K562 (cell line): ENCODE results near the gene ATP6V0D1. TPM values are rescaled to one million over a fixed set of nuclear protein-coding genes. Genes with fewer than 3 reads are reported as not detected.

ENCODE experiments used
- ATAC-seq: fragments of 200-7000 bp; cut with Tn5 transposase; 3 replicates; pipeline ENCODE4 v1.9.1; 2020; ENCODE audit warnings: moderate library complexity
- BruUV-seq: library from RNA; stranded (reverse); fragments of 400-500 nt; replicated peaks from 2 replicates; lab custom pipeline; 2021; lab: Mats Ljungman, UMichigan
- CTCF ChIA-PET: fragments of 300-600 bp; formaldehyde crosslinking; extraction: SDS; loops from one replicate; lab custom pipeline; 2021; ENCODE audit warnings: low intra/inter-chr PET ratio; lab: Yijun Ruan, JAX
- POLR2A ChIA-PET: fragments of 300-600, 350-650 bp; sonication (Branson Sonifier 250); formaldehyde crosslinking; extraction: SDS; loops from one replicate; lab custom pipeline; 2021; ENCODE audit warnings: antibody characterized with exemption, inconsistent platforms; lab: Yijun Ruan, JAX
- DNase-seq, 4 experiments: peaks; one replicate each; pipeline versions ENCODE4 v3.0.0 to v3.0.0-alpha.2; 2011 to 2018; ENCODE audit warnings: low spot score in 3 of 4, mixed read lengths in 3 of 4; ENCODE audit errors: extremely low read depth in 1 of 4
- FAIRE-seq: peaks from 2 replicates; lab custom pipeline; 2011; peaks lifted over from hg19 to GRCh38; lab: Jason Lieb, UNC
- H2AFZ ChIP-seq: 2 replicates; pipeline ENCODE4 v1.6.0; 2011; ENCODE audit warnings: low read depth, low read length, control low read depth, inconsistent platforms
- H3K27ac ChIP-seq: fragments of 200-600 bp; 3 replicates; pipeline ENCODE4 v1.8.0; 2011; ENCODE audit warnings: low read depth, mild to moderate bottlenecking, control low read depth, inconsistent platforms, low read length, moderate library complexity, mixed read lengths; ENCODE audit errors: extremely low read depth
- H3K27me3 ChIP-seq, 2 experiments: fragments of 300-600 bp in 1 of 2; 2 replicates in 1 of 2; 3 replicates in 1 of 2; pipeline versions ENCODE4 v1.6.0 to v1.8.0; 2011; ENCODE audit warnings: inconsistent platforms in 2 of 2, low read length in 2 of 2, mild to moderate bottlenecking in 1 of 2, mixed read lengths in 1 of 2, moderate library complexity in 1 of 2; ENCODE audit not compliant: control insufficient read depth in 2 of 2, insufficient read depth in 2 of 2
- H3K36me3 ChIP-seq: fragments of 300-600 bp; 3 replicates; pipeline ENCODE4 v1.8.0; 2011; ENCODE audit warnings: mild to moderate bottlenecking, low read length, inconsistent platforms; ENCODE audit not compliant: control insufficient read depth, insufficient read depth
- H3K4me1 ChIP-seq, 2 experiments: fragments of 200-600 bp in 1 of 2; replicated peaks in 1 of 2; 2 replicates in 1 of 2; 3 replicates in 1 of 2; pipeline versions ENCODE4 v1.5.1 to v1.8.0; 2011; ENCODE audit warnings: inconsistent platforms in 2 of 2, low read length in 2 of 2, mild to moderate bottlenecking in 1 of 2, mixed read lengths in 1 of 2, moderate library complexity in 1 of 2; ENCODE audit not compliant: control insufficient read depth in 2 of 2, insufficient read depth in 2 of 2
- H3K4me2 ChIP-seq: 2 replicates; pipeline ENCODE4 v1.6.1; 2011; ENCODE audit warnings: low read length, control low read depth, inconsistent platforms, mixed read lengths; ENCODE audit not compliant: insufficient read depth
- H3K4me3 ChIP-seq: fragments of 200-600 bp; sonication (generic), shearing (Covaris generic); 2 replicates; pipeline ENCODE4 v1.5.1; 2016; ENCODE audit warnings: control low read depth, inconsistent platforms
- H3K79me2 ChIP-seq: fragments of 200-600 bp; 3 replicates; pipeline ENCODE4 v1.8.0; 2011; ENCODE audit warnings: low read length, inconsistent platforms; ENCODE audit not compliant: control insufficient read depth, insufficient read depth
- H3K9ac ChIP-seq, 2 experiments: 2 replicates each; pipeline versions ENCODE4 v1.6.0 to v1.6.1; 2011; ENCODE audit warnings: low read depth in 2 of 2, low read length in 2 of 2, control low read depth in 1 of 2, inconsistent platforms in 1 of 2, mild to moderate bottlenecking in 1 of 2, mixed read lengths in 1 of 2; ENCODE audit not compliant: insufficient read depth in 1 of 2
- H3K9me1 ChIP-seq: one replicate; pipeline ENCODE4 v1.6.0; 2011; ENCODE audit warnings: inconsistent platforms, mild to moderate bottlenecking, low read length, moderate library complexity; ENCODE audit not compliant: control insufficient read depth, insufficient read depth
- H3K9me3 ChIP-seq: replicated peaks from 2 replicates; pipeline ENCODE4 v1.5.1; 2011; ENCODE audit warnings: low read depth, low read length, inconsistent platforms; ENCODE audit not compliant: control insufficient read depth, insufficient read depth
- H4K20me1 ChIP-seq: replicated peaks from 2 replicates; pipeline ENCODE4 v1.6.1; 2011; ENCODE audit warnings: low read length, inconsistent platforms, mixed read lengths; ENCODE audit not compliant: control insufficient read depth, insufficient read depth
- ARHGAP35 ChIP-seq: fragments of 450-650 bp; IDR thresholded peaks from 2 replicates; pipeline ENCODE4 v1.6.1; 2018; ENCODE audit not compliant: partially characterized antibody
- ARID4B ChIP-seq: sonication (generic); formaldehyde crosslinking; IDR thresholded peaks from 2 replicates; pipeline ENCODE4 v1.8.0; 2022; ENCODE audit warnings: mild to moderate bottlenecking, missing genetic modification reagents
- MBD2 ChIP-seq: sonication (generic); IDR thresholded peaks from 2 replicates; pipeline ENCODE4 v1.6.1; 2016; ENCODE audit warnings: low read depth, borderline replicate concordance
- MEF2D ChIP-seq: conservative IDR thresholded peaks from 2 replicates; pipeline ENCODE4 v1.6.1; 2016; ENCODE audit warnings: low read depth, missing genetic modification characterization, missing compliant biosample characterization
- NBN ChIP-seq: fragments of 450-650 bp; IDR thresholded peaks from 2 replicates; pipeline ENCODE4 v1.6.1; 2016; ENCODE audit warnings: low read depth, mild to moderate bottlenecking
- NCOA2 ChIP-seq, 2 experiments: fragments of 450-650 bp; IDR thresholded peaks; 2 replicates each; pipeline ENCODE4 v1.6.1; 2018; ENCODE audit warnings: mild to moderate bottlenecking in 2 of 2, moderate library complexity in 1 of 2; ENCODE audit not compliant: partially characterized antibody in 2 of 2
- NELFE ChIP-seq: IDR thresholded peaks from 2 replicates; pipeline ENCODE4 v1.6.1; 2011; ENCODE audit warnings: mild to moderate bottlenecking; ENCODE audit not compliant: insufficient read depth, insufficient read length
- NFATC3 ChIP-seq: fragments of 450-650 bp; IDR thresholded peaks from 2 replicates; pipeline ENCODE4 v1.6.1; 2017; ENCODE audit warnings: mild to moderate bottlenecking
- RBM34 ChIP-seq: fragments of 200-400 bp; formaldehyde crosslinking; IDR thresholded peaks from 2 replicates; pipeline ENCODE4 v1.6.1; 2018; ENCODE audit warnings: low read length, borderline replicate concordance; ENCODE audit not compliant: insufficient read depth
- SETDB1 ChIP-seq: IDR thresholded peaks from one replicate; pipeline ENCODE4 v1.6.1; 2012; ENCODE audit warnings: low read length, control low read depth, inconsistent platforms
- SMC3 ChIP-seq: conservative IDR thresholded peaks from 2 replicates; pipeline ENCODE4 v1.6.1; 2011; ENCODE audit warnings: low read depth, low read length, improper control_type of control experiment; ENCODE audit not compliant: insufficient read depth
- ZC3H4 ChIP-seq: sonication (generic); formaldehyde crosslinking; IDR thresholded peaks from 2 replicates; pipeline ENCODE4 v1.9.0; 2021; ENCODE audit warnings: missing genetic modification reagents, borderline replicate concordance
- ZHX1 ChIP-seq: fragments of 150-350 bp; conservative IDR thresholded peaks from 2 replicates; pipeline ENCODE4 v1.6.1; 2014; ENCODE audit warnings: low read length
- ZNF324 ChIP-seq: fragments of 250-450 bp; sonication (Bioruptor Pico); IDR thresholded peaks from 2 replicates; pipeline ENCODE4 v1.4.0; 2020; ENCODE audit warnings: mild to moderate bottlenecking
- ZNF431 ChIP-seq: sonication (generic); formaldehyde crosslinking; IDR thresholded peaks from 2 replicates; pipeline ENCODE4 v1.8.0; 2022; ENCODE audit warnings: mild to moderate bottlenecking, missing genetic modification reagents
- ZNF778 ChIP-seq: fragments of 450-650 bp; formaldehyde crosslinking; IDR thresholded peaks from 2 replicates; pipeline ENCODE4 v1.4.0; 2020; ENCODE audit warnings: mild to moderate bottlenecking, moderate library complexity
- ZZZ3 ChIP-seq: fragments of 450-650 bp; IDR thresholded peaks from 2 replicates; pipeline ENCODE4 v1.6.1; 2016; ENCODE audit warnings: antibody characterized with exemption, mild to moderate bottlenecking, moderate library complexity
- WGBS: fragments of 100-300 bp; shearing (Covaris generic); methylation state at CpG from one replicate; pipeline ENCODE4 v1.1.6; 2016; ENCODE audit warnings: low coverage, mixed read lengths; ENCODE audit not compliant: insufficient coverage; ENCODE audit errors: missing lambda C conversion rate; 5-methylcytosine and 5-hydroxymethylcytosine counted together
- in situ Hi-C: fragments of 300-500 bp; cut with MboI; formaldehyde crosslinking; loops from 4 replicates; pipeline ENCODE4 v1.15.0; 2018; ENCODE audit warnings: inconsistent platforms, mixed read lengths
- intact Hi-C: fragments of 100-400 bp; cut with micrococcal nuclease; formaldehyde crosslinking; loops from 2 replicates; pipeline ENCODE4 v1.14.2; 2022
- polyA plus RNA-seq, 8 experiments: library from polyadenylated mRNA; depleted of rRNA in 4 of 8; stranded (reverse) in 5 of 8; unstranded in 3 of 8; fragments of >200 nt; fragmentation: Nextera tagmentation in 2 of 8; fragmentation: Illumina TruSeq in 1 of 8; extraction: Ambion mirVana in 2 of 8; extraction: Trizol in 1 of 8; gene quantifications; 2 replicates each; pipeline versions ENCODE4 v1.2.1 to v1.2.3, GENCODE V29; 2011 to 2014; ENCODE audit warnings: inconsistent platforms in 1 of 8, missing spikeins in 1 of 8
- total RNA-seq, 7 experiments: library from RNA; depleted of rRNA in 6 of 7; stranded (reverse); fragments of >200 nt in 6 of 7; fragmentation: Illumina TruSeq in 2 of 7; extraction: Trizol in 2 of 7; gene quantifications; 2 replicates each; pipeline versions ENCODE4 v1.2.1 to v1.2.3, GENCODE V29; 2011 to 2021; ENCODE audit warnings: low replicate concordance in 1 of 7

The ATP6V0D1 gene
- total and polyA plus RNA-seq, 9 of the 15 experiments (the other 6 are each of a cell fraction or from before 2014, with no cell fraction given), result 23.2 to 69.7 (median 45.6) TPM

GRCh38 chr16:67449739-67450138 lies 31.2 kb downstream of the ATP6V0D1 start:
- CTCF ChIA-PET, result no interaction called here
- H3K9ac ChIP-seq, result peak overlapping the region in 1 of 2 experiments; percentile 74; a peak in 2 of 4 replicates
- TF ChIP-seq ZNF431, result no peak
- TF ChIP-seq MEF2D (tag), result no peak
- TF ChIP-seq ZHX1, result no peak
- no peak for TF ChIP-seq ZC3H4 (CRISPR knock-in tag)
- no peak for TF ChIP-seq ZZZ3
- TF ChIP-seq ARID4B (CRISPR knock-in tag), result no peak
- TF ChIP-seq ARHGAP35, result no peak
- no peak for TF ChIP-seq NBN
- TF ChIP-seq SMC3, result no peak
- TF ChIP-seq ZNF324 (CRISPR knock-in tag), result no peak
- TF ChIP-seq SETDB1, result no peak
- TF ChIP-seq NELFE, result no peak
- TF ChIP-seq ZNF778 (CRISPR knock-in tag), result no peak
- TF ChIP-seq MBD2, result no peak
- TF ChIP-seq NCOA2 (IDR thresholded peaks at IDR 0.05; ENCODE audit: partially characterized antibody in 2 of 2), result no peak
- no peak for TF ChIP-seq NFATC3
- no peak for TF ChIP-seq RBM34
- FAIRE-seq, result no peak
- no TSS peak for BruUV-seq
- H3K4me3 ChIP-seq, result no peak overlapping the region
- in situ Hi-C loops, result no loop called here
- DNase-seq, result no peak
- H3K79me2 ChIP-seq, result no peaks in the 10 kb centered on the region
- POLR2A ChIA-PET, result interaction anchor here (0.5 to 1.3 kb wide), 4 partner anchors 10 to 46 kb away, joined by 3 to 4 read pairs (median 3); no protein-coding TSS in a partner anchor
- H3K27me3 ChIP-seq, result no peaks in the 10 kb centered on the region
- H3K9me3 ChIP-seq, result no peaks in the 10 kb centered on the region
- H3K4me2 ChIP-seq, result no peak overlapping the region
- H3K27ac ChIP-seq, result no peak overlapping the region
- H3K9me1 ChIP-seq, result peaks cover 2% of the 10 kb centered on the region
- intact Hi-C loops, result no loop called here
- no peak for ATAC-seq
- H3K36me3 ChIP-seq, result peaks cover 74% of the 10 kb centered on the region; the same call in 2 of the 3 replicates
- 93% methylated on average over 3 of the region's 3 CpGs for WGBS
- H4K20me1 ChIP-seq, result peaks cover 15% of the 10 kb centered on the region
- H2AFZ ChIP-seq, result no peak overlapping the region
- H3K4me1 ChIP-seq, result peaks cover 0 to 26% of the 10 kb centered on the region in 2 experiments; a peak in 2 of 5 replicates
